MG63 (cell line): ENCODE measurements around the gene SCFD2. TPM values are rescaled to one million over a fixed set of nuclear protein-coding genes. Genes with fewer than 3 reads are reported as not detected.

Experiments
- DNase-seq: peaks from one replicate; pipeline ENCODE4 v3.0.0-alpha.2; 2020
- H3K27me3 ChIP-seq: fragments of 250-450 bp; sonication (Bioruptor Pico); 2 replicates; pipeline ENCODE4 v1.5.1; 2020; ENCODE audit warnings: mild to moderate bottlenecking, moderate library complexity
- H3K36me3 ChIP-seq: fragments of 250-450 bp; sonication (Bioruptor Pico); 2 replicates; pipeline ENCODE4 v1.5.1; 2020; ENCODE audit warnings: mild to moderate bottlenecking, moderate library complexity
- H3K4me3 ChIP-seq: fragments of 250-450 bp; sonication (Bioruptor Pico); 2 replicates; pipeline ENCODE4 v1.5.1; 2020; ENCODE audit warnings: mild to moderate bottlenecking, moderate library complexity
- H3K9me3 ChIP-seq: fragments of 250-450 bp; sonication (Bioruptor Pico); 2 replicates; pipeline ENCODE4 v1.5.1; 2020; ENCODE audit warnings: mild to moderate bottlenecking, moderate library complexity
- total RNA-seq: library from RNA; depleted of rRNA; stranded (reverse); fragments of >200 nt; shearing (Covaris generic); gene quantifications from 2 replicates; pipeline ENCODE4 v1.2.3, GENCODE V29; 2014; ENCODE audit warnings: low replicate concordance; rRNA removed

The SCFD2 gene
- total RNA-seq, 1 experiment from 2014 or later, result 119 TPM

DNA sequence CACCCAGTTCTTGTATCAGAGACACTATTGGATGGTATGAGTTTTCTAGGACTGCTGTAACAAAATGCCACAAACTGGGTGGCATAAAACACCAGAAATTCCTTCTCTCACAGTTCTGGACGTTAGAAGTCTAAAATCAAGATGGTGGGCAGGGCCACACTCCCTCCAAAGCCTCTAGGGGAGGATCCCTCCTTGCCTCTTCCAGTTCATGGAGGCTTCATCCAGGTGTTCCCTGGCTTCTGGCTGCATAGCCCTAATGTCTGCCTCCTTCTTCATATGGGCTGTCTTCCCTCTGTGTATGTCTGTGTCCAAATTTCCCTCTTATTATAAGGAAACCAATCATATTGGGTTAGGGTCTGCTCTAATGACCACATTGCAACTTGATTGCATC is 542.2 kb downstream of the SCFD2 start:
- no peak for DNase-seq
- Histone ChIP-seq H3K9me3 (no peaks in the 10 kb centered on the region), H3K36me3 (no peaks in the 10 kb centered on the region), H3K4me3 (no peak overlapping the region), H3K27me3 (no peaks in the 10 kb centered on the region)

Other genes with a start within 250 kb of the SCFD2 start
- gene FIP1L1, start 11.6 kb upstream of the SCFD2 start, total RNA-seq, result 244 and 278 TPM in 2 replicates
- gene LNX1, start 225.4 kb upstream of the SCFD2 start, total RNA-seq, result 7.4 and 16.5 TPM in 2 replicates